ENCODE results near the gene PPP2R5C. TPM values are rescaled to one million over a fixed set of nuclear protein-coding genes. Genes with fewer than 3 reads are reported as not detected.

The PPP2R5C gene
- total RNA-seq, 1 experiment from 2014 or later, result 41.4 TPM

- no peak for DNase-seq (ENCODE audit: low spot score)
Measured at GRCh38 chr14:101865288-101865687, 103.8 kb downstream of the PPP2R5C start.

GRCh38 chr14:101867854-101868253 lies 106.3 kb downstream of the PPP2R5C start:
- no peak for DNase-seq (ENCODE audit: low spot score)

- no peak for DNase-seq (ENCODE audit: low spot score)
Measured at GRCh38 chr14:101869217-101869616, 107.7 kb downstream of the PPP2R5C start.

- DNase-seq (ENCODE audit: low spot score), result no peak
Measured at GRCh38 chr14:101870273-101870939, 108.9 kb downstream of the PPP2R5C start.

GRCh38 chr14:101872346-101872745 lies 110.8 kb downstream of the PPP2R5C start:
- no peak for DNase-seq (ENCODE audit: low spot score)

GRCh38 chr14:101873076-101873825 lies 111.7 kb downstream of the PPP2R5C start:
- no peak for DNase-seq (ENCODE audit: low spot score)

- no peak for DNase-seq (ENCODE audit: low spot score)
Measured at GRCh38 chr14:101873991-101874390, 112.5 kb downstream of the PPP2R5C start.

GRCh38 chr14:101875041-101875726 lies 113.7 kb downstream of the PPP2R5C start:
- DNase-seq (ENCODE audit: low spot score), result no peak

GRCh38 chr14:101875727-101876554 lies 114.4 kb downstream of the PPP2R5C start:
- no peak for DNase-seq (ENCODE audit: low spot score)

- DNase-seq (ENCODE audit: low spot score), result no peak
Measured at GRCh38 chr14:101876555-101876938, 115.0 kb downstream of the PPP2R5C start.

GRCh38 chr14:101877766-101878165 lies 116.3 kb downstream of the PPP2R5C start:
- DNase-seq (ENCODE audit: low spot score), result no peak

- DNase-seq (ENCODE audit: low spot score), result no peak
Measured at GRCh38 chr14:101878211-101878821, 116.8 kb downstream of the PPP2R5C start.

- DNase-seq (ENCODE audit: low spot score), result no peak
Measured at GRCh38 chr14:101878822-101879528, 117.5 kb downstream of the PPP2R5C start.

- no peak for DNase-seq (ENCODE audit: low spot score)
Measured at GRCh38 chr14:101879529-101880336, 118.2 kb downstream of the PPP2R5C start.

GRCh38 chr14:101881426-101881825 lies 119.9 kb downstream of the PPP2R5C start:
- no peak for DNase-seq (ENCODE audit: low spot score)

GRCh38 chr14:101882141-101882935 lies 120.8 kb downstream of the PPP2R5C start:
- DNase-seq (ENCODE audit: low spot score), result no peak

GRCh38 chr14:101884089-101884933 lies 122.8 kb downstream of the PPP2R5C start:
- no peak for DNase-seq (ENCODE audit: low spot score)
